SIG-M5 (cell line): ENCODE data around the gene GFRA3.
"Not testable (repeated sequence)": the region's sequence is repeated elsewhere in the genome, so short reads cannot be mapped to it uniquely, and the experiment has no call there.

ENCODE experiments used
- DNase-seq: peaks from one replicate; lab custom pipeline; 2025; lab: John Stamatoyannopoulos, UW

The GFRA3 gene

GRCh38 chr5:138274189-138274853 lies at the start of gene GFRA3:
GFRA3 (minus strand) TSS chr5:138274621; CDS start chr5:138274424, 197 bp downstream.
- no peak for DNase-seq

- not testable (repeated sequence) for DNase-seq
These were observed 43.8 kb upstream of the GFRA3 start for GRCh38 chr5:138318211-138318610.

- no peak for DNase-seq
These were observed 41.9 kb upstream of the GFRA3 start for GRCh38 chr5:138316355-138316754.

- no peak for DNase-seq
These were observed 41.4 kb upstream of the GFRA3 start for GRCh38 chr5:138315751-138316278.

GRCh38 chr5:138305797-138306196 lies 31.4 kb upstream of the GFRA3 start:
- DNase-seq, result no peak

- DNase-seq, result no peak
These were observed 29.0 kb upstream of the GFRA3 start for GRCh38 chr5:138303372-138303771.

GRCh38 chr5:138289296-138289695 lies 14.9 kb upstream of the GFRA3 start:
- DNase-seq, result no peak

- DNase-seq, result no peak
These were observed 12.8 kb upstream of the GFRA3 start for GRCh38 chr5:138287246-138287645.

- no peak for DNase-seq
These were observed 8.7 kb upstream of the GFRA3 start for GRCh38 chr5:138282920-138283742.

GRCh38 chr5:138280915-138281314 lies 6.5 kb upstream of the GFRA3 start:
- DNase-seq, result no peak

- no peak for DNase-seq
These were observed 2.1 kb upstream of the GFRA3 start for GRCh38 chr5:138276402-138277054.

- DNase-seq, result no peak
These were observed 1.5 kb upstream of the GFRA3 start for GRCh38 chr5:138275895-138276294.

GRCh38 chr5:138275379-138275782 lies 960 bp upstream of the GFRA3 start:
- DNase-seq, result no peak

GRCh38 chr5:138273834-138274188 lies 610 bp downstream of the GFRA3 start:
- DNase-seq, result no peak

- DNase-seq, result no peak
These were observed 1.7 kb downstream of the GFRA3 start for GRCh38 chr5:138272681-138273080.

- DNase-seq, result no peak
These were observed 3.1 kb downstream of the GFRA3 start for GRCh38 chr5:138271281-138271680.

GRCh38 chr5:138264183-138264582 lies 10.2 kb downstream of the GFRA3 start:
- no peak for DNase-seq

GRCh38 chr5:138263581-138263980 lies 10.8 kb downstream of the GFRA3 start:
- no peak for DNase-seq

GRCh38 chr5:138258704-138259292 lies 15.6 kb downstream of the GFRA3 start:
- no peak for DNase-seq

- no peak for DNase-seq
These were observed 16.8 kb downstream of the GFRA3 start for GRCh38 chr5:138257583-138257982.

GRCh38 chr5:138252944-138253343 lies 21.5 kb downstream of the GFRA3 start:
- no peak for DNase-seq

GRCh38 chr5:138247800-138248199 lies 26.6 kb downstream of the GFRA3 start:
- DNase-seq, result not testable (repeated sequence)
